DMS 273 treated with DMSO at 0.1 percent for 48 hours (cell line): ENCODE measurements around the gene IL15RA.
"Not testable (repeated sequence)": the region's sequence is repeated elsewhere in the genome, so short reads cannot be mapped to it uniquely, and the experiment has no call there.

ENCODE experiments used
- DNase-seq: peaks from one replicate; lab custom pipeline; 2025; lab: John Stamatoyannopoulos, UW

IL15RA gene

GRCh38 chr10:6005856-6006395 lies 28.6 kb upstream of the IL15RA start:
- DNase-seq = no peak

GRCh38 chr10:6005161-6005804 lies 27.9 kb upstream of the IL15RA start:
- not testable (repeated sequence) for DNase-seq

- no peak for DNase-seq
These were observed 25.6 kb upstream of the IL15RA start for GRCh38 chr10:6002809-6003510.

DNA sequence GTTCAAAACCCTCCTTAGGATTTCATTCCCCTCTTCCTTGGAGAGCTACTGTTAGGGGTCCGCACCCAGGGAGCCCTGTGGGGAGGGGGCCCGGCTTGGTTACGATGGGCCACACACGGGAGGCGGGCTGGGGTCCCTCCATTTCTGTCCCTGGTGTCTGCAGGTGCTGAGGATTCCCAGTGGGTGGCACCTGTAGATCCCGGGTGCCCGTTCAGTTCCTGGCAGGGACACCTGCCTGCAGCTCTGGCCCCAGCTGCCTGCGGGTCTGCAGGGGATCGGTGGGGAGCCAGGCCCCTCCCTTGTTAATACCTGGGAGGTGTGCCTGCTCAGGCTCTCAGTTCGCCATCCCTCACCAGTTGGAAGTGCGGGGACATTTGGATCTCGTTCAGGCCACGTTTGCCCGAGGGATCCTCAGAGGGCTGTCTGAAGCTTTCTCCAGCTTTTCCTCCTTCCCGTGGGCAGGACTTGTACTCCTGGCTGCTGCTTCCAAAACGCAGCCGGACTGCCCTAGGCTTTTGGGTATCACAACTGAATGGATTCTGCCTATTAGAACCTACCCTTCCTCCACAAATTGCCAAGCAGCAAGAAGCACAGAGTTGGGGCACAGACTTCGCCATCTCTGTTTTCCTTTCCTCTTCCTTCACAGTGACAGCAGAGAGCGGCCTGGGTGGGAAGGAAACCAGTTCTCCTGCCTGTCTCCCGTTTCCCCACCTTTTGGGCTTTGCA lies 22.3 kb upstream of the IL15RA start:
- DNase-seq = no peak

DNA sequence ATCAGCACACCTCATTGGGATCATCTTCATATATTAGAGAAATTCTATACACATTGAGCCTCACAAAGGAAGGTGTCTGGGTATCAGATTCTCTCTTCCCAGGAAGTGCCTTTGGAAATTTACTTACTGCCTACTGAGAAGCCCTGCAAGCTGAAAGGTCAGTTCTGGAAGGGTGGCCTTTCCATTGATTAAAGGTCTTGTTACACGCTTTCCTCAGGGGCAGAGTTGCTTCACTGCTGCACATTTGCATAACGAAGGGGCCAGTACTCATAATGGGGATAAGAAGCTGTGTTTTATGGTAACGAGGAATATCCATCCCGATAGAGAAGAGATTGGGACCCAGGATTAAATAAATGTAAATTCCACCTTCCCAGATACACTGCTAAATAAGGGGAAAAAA lies 19.4 kb upstream of the IL15RA start:
- DNase-seq = no peak

- no peak for DNase-seq
These were observed 15.1 kb upstream of the IL15RA start for GRCh38 chr10:5992398-5992797.

DNA sequence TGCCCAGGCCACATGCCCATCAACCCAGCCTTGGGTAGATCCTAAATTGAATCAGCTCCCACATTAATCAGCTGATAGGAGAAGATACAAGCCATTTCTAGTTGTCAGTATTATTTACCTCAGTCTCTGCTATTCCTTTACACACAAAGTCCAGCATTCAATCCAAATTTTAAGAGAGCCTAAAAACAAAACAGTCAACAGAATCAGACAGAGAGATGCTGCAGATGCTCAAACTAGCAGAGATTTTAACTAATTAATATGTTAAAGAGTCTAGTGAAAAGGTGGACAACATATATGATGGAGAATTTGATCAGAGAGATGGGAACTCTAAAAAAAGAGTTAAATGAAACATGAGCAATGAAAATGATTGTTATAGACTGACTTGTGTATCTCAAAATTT lies 14.4 kb upstream of the IL15RA start:
- DNase-seq = no peak

- no peak for DNase-seq
These were observed 12.4 kb upstream of the IL15RA start for GRCh38 chr10:5989756-5990155.

GRCh38 chr10:5988336-5988920 lies 11.1 kb upstream of the IL15RA start:
- no peak for DNase-seq

DNA sequence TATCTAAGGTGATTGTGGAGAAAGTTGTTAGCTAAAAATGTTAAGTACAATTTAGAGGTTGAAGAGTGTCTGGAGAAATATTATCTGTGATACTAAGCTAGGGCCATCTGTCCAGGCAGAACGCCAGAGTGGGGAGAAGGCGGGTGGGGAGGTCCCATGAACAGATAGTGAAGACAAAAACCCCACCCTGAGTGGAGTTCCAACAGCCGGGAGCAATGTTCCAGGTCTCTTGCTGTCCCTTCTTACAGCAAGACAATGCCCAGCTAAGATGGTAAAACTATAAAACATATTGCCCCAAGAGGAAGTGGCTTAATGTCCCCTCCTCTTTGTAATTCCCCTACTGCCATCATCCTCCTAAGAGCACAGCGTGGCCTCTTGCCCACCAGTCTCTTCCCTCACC lies 10.4 kb upstream of the IL15RA start:
- DNase-seq = no peak

DNA sequence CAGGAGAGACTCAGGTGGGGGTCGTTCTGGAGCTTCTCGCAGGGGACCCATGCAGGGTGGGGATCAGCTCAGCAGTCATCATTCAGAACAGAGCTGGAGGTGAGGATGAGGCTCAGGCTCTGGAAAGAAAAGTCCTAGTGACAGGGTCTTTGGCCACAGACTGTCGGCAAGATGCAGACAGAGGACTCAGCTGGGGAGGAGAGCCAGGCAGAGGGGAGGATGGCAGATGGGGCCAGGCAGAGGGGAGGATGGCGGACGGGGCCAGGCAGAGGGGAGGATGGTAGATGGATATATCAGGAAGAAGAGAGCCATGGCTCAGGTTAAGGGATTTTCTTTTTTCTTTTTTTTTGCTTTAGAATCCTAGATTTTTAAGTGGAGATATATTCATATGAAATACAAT lies 7.7 kb upstream of the IL15RA start:
- no peak for DNase-seq

- DNase-seq = no peak
These were observed 6.4 kb upstream of the IL15RA start for GRCh38 chr10:5983774-5984173.

DNA sequence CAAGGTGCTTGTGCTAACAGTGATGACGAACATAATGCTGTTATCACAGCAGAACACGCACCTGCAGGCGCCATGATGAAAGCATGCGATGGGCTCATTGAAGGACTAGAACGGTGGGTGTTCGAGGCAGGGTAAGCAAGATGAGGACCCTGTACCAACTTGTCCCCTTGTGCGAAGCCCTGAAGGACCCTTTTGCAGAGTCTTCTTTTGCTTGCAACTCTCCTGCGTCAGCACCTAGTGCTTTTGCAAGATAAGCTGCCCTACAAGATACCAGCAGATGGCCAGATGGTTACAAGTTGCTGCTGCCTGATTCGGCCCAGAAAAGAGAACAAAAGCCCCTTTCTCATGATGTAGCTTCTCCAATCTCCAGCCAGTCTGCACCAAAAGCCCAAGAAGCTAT lies 4.2 kb upstream of the IL15RA start:
- no peak for DNase-seq

DNA sequence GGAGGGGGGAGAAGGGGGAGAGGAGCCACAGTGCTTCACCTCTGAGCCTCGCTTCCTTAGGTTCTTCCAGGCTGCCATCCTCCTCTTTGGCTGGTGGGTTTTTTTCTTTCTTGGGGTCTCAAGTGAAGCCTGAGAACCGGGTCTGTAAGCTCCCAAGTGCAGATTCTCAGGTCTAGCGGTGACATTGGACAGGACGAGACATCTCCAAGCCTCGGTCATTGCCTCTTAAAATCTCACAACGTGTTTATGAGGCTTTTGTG lies 817 bp upstream of the IL15RA start:
- no peak for DNase-seq

DNA sequence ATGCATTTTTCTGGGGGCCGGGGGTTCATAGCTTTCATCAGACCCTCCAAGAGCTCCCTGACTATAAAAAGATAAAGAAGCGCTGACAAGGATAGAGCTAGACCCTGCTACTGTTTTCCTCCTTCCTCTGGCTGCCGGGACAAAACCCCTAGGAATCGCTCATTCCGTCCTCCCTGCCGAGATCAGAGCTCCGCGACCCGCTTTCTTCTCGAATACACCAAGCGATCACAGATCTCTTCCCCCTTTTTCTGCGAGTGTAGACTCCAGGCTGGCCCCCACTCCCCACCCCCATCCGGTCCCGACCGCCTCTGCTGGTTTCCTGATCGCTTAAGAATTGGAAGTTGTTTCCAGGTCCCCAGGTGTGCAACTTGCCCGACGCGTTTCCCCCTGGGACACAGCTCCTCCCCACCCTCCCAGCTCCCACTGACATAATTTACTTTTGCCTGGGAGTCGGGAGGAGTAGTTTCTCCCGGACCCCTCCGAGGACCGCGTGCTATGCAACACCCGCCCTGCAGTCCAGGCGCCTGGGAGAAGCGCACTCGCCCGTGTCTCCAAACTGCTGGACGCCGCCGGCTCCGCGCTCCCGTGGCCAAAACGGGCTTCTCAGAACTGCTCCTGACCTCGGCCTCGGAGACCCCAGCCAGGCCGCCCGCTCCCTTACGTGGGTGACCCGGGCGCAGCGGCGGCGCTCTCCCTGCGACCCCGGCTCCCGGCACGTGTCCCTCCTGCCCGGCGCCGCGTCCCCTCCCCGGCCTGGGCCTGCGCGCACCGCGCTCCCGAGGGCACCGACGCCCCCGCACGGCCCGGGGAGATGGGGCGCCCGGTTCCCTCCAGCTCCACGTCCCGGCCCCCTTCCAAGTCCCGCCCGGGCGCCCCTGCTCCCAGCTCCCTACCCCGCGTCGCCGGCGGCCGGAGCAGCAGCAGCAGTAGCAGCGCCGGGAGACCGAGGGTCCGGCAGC lies 552 bp downstream of the IL15RA start:
- DNase-seq = no peak

- no peak for DNase-seq
These were observed 1.5 kb downstream of the IL15RA start for GRCh38 chr10:5975641-5976473.

DNA sequence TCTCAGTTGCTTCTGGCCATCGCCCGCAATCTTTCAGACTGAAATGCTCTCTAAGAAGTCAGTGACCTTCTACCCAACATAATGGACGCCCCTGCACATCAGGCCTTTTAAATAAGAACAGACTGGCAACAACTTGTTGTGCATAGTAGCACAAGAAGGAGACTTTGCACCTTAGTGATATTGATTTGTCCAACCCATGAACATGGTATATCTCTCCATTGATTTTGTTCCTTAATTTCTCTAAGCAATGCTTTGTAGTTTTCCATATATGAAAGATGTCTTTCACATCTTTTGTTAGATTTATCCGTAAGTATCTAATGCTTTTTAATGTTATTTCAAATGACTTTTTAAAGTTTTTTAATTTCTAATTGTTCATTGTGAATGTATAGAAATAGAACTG lies 4.3 kb downstream of the IL15RA start:
- DNase-seq = no peak

GRCh38 chr10:5971886-5972285 lies 5.5 kb downstream of the IL15RA start:
- DNase-seq = no peak

GRCh38 chr10:5971315-5971832 lies 6.0 kb downstream of the IL15RA start:
- DNase-seq = no peak

GRCh38 chr10:5970527-5970926 lies 6.8 kb downstream of the IL15RA start:
- no peak for DNase-seq

- DNase-seq = no peak
These were observed 7.3 kb downstream of the IL15RA start for GRCh38 chr10:5970066-5970465.
